HG03108 (cell line): ENCODE data around the gene ANKLE2.

Source experiments
- ATAC-seq: cut with Tn5 transposase; IDR thresholded peaks from one replicate; pipeline ENCODE4 v1.9.1; 2021; ENCODE audit warnings: moderate library complexity; ENCODE audit not compliant: unreplicated experiment

ANKLE2 gene

DNA sequence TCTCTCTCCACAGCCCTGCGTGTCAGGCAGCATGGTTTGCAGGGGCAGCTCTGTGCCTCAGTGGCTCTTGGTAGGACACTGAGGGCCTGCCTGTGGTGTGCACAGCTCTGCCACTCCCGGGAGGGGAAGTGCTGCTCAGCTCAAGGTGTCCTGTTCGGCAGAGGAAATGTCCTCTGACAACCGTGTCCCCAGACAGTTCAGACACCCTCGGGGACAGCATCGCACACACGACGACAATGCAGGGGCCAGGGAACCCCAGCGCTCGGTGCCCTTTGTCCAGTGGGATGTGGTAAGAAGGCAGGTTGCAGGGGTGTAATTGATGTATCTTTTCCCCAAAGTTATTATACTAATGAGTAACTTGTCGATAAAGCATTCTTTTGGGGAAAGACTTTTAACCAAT, 14.2 kb downstream of the ANKLE2 start:
- ATAC-seq = no peak

GRCh38 chr12:132746613-132747012, 15.0 kb downstream of the ANKLE2 start:
- ATAC-seq = no peak

DNA sequence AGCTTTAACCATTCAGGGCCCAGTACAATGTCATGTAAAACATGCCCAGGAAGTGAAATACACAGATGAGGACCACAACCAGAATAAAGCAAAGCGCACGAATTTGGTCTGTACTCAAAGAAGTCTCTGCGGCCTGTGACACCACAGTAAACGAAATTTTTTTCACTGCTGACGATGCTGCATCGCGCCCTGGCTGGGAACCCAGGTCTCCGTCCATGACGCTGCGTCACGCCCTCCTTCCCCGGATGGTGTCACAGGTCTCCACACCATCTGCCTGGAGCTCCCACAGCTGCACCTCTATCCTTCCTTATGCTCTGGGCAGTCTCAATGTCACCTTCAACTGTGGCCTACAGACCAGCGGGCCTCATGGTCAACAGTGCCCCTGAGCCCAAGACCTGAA, 17.8 kb downstream of the ANKLE2 start:
- ATAC-seq = no peak

DNA sequence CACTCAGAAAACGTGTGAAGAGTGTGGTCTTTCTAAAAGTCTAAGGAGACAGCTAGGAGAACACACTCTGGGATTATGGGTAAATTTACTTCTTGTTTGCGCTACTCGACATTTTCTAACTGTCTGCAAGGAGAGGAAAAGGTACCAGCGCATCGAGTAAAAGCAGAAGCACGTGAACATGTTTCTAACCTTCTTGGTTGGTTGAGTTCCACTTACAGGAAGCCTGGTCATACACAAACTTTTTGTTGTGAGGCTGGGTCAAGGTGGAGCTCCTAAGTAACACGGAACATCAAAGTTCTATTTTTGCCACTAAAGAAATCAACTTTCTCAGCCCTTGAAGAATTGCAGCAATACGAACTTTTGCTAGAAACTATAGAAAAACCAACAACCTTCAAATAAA, 20.0 kb downstream of the ANKLE2 start:
- no peak for ATAC-seq

DNA sequence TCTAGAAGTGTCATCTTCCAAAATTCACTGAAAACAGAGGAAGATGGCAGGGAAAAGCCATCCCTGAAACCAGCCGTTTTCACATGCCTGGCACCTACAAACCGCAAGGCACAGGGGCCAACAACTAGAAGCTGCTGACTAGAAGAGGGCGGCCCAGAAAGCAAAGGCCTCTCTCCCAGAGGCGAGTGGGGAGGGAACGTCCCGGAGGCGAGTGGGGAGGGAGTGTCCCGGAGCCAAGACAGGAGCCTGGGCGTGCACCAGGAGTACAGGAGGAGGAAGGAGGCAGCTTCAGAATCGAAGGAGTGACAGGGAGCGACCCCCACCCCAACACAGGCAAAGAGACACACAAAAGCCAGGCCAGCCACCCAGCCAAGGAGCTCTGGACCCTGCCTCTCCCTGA, 21.0 kb downstream of the ANKLE2 start:
- no peak for ATAC-seq

DNA sequence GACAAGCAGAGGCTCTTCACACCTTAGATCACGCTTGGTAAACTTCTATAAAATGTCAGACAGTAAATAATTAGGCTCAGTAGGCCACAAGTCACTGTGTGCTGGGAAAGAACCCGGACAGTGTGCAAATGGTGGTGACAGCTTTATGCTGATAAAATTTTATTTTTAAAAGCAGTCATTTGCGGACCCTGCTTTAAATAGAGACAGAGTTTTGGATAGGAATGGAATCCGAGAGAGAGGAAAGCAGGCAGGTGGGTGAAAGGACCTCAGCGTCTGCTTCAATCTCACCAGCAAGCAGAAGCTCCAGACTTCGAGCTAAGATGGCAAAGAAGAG, 21.4 kb downstream of the ANKLE2 start:
- no peak for ATAC-seq

- ATAC-seq = no peak
Measured at GRCh38 chr12:132739600-132740312, 21.9 kb downstream of the ANKLE2 start.

- ATAC-seq = no peak
Measured at GRCh38 chr12:132736913-132737312, 24.7 kb downstream of the ANKLE2 start.

DNA sequence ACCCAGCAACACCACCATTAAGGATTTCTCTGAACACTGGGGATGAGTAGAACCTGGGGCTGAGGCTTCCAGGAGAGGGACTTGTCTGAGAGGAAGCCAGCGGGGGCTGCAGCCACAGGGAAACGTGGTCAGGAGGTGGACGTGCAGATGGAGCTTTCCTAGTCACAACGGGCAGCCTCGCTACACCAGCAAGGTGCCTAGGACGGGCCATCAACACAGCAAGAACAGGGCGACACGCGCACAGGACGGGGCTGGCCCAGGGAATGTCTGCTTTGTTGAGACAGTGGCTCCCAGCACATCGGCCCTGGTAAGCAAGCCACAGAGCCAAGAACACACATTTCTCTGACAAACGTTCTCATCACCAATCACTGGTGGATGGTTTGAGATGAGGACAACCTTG, 25.3 kb downstream of the ANKLE2 start:
- no peak for ATAC-seq

- ATAC-seq = no peak
Measured at GRCh38 chr12:132735496-132735895, 26.1 kb downstream of the ANKLE2 start.

- ATAC-seq = no peak
Measured at GRCh38 chr12:132734206-132734605, 27.4 kb downstream of the ANKLE2 start.

DNA sequence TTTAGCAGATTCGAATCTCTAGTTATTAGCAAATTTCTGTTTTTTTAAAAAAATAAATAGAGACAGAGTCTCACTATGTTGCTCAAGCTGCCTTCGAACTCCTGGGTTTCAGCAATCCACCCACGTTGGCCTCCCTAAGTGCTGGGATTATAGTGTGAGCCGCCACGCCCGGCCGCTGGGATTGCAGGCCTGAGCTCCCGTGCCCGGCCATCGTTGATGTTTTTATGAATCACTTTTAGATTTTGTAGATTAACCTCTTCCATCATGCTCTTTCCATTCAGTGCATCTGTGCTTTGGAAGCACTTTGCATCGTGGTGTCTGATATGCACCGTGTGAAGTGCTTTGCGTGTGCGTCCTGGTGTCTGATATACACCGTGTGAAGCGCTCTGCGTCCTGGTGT, 30.1 kb downstream of the ANKLE2 start:
- no peak for ATAC-seq

DNA sequence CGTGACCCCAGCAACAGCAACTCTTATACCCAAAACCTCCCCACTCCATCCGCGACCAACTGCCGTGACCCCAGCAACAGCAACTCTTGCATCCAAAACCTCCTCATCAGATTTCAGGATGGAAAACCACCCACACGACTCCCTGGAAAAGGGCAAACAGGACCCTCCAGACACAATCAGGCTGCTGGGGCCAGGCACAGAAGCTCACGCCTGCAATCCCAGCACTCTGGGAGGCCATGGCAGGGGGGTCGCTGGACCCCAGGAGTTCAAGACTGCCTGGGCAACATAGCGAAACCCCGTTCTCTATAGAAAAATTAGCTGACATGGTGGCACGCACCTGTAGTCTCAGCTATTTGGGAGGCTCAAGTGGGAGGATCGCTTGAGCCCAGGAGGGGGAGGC, 31.3 kb downstream of the ANKLE2 start:
- no peak for ATAC-seq

DNA sequence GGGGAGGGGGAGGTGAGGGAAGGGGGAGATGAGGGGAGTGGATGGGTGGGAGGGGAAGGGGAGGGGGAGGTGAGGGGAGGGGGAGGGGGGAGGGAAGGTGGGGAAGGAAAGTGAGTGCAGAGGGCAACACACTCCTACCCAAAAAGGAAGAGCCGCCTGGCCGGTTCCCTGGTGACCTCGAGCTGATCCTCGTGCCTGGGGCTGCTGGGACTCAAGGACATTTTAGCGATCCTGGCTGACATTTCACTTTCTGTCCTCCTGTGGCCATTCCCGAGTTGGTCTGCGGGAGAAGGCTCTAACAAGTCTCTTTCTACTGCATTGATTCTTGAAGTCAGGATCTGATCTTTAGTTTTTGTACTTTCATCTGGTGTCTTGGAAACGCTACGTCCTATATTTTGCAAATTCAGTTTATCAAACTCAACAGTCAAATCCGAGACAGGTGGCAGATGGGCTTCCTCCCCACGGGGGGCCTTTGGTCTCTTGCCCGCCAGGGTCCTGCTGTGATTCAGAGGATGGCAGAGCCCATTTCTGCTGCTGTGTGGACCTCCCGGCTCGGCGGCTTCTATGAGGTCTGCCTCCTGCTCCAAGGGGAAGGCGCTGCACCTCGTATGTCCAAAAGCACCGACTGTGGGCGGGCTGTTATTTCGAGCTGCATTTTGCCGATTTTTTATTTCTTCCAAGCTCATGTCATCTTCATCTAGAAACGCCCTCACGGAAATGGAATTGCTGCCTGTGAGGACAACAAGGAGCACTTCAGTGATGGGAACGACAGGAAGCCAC, 31.9 kb downstream of the ANKLE2 start:
- no peak for ATAC-seq

- no peak for ATAC-seq
Measured at GRCh38 chr12:132728502-132728901, 33.1 kb downstream of the ANKLE2 start.

- no peak for ATAC-seq
Measured at GRCh38 chr12:132727091-132727794, 34.4 kb downstream of the ANKLE2 start.

- no peak for ATAC-seq
Measured at GRCh38 chr12:132726386-132726785, 35.2 kb downstream of the ANKLE2 start.

DNA sequence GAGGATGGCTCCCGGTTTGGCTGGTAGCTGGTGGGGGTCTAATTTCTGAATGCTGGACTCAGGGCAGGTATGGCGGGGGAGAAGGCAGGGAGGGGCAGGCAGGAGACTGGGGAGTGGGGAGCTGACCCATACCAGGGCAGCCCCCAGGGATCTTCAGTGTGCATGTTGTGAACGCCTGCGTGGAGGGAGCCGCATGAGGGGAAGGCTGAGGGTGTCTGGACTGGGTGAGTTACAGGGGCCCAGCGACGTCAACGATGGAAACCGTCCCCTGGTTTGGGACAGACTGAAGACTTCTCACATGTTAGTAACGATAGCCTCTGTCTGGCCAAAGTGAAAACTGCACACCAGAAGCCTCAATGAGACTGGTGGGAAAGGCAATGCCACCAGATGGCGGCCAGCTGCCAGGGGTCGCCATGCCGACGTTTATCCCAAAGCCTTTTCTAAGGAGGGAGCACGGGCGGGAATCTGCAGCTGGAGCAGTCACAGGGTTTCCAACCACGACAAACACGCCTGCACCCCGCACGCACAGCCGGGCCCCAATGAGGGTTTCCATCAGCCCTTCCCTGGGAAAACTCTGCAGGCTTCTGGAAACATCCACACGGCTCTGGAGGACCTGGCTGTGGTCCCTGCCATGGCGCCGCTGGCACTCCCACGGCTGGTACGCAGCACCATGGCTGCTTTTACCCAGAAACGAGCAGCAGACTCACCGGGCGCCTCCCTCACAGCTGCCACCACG, 37.0 kb downstream of the ANKLE2 start:
- ATAC-seq = no peak

DNA sequence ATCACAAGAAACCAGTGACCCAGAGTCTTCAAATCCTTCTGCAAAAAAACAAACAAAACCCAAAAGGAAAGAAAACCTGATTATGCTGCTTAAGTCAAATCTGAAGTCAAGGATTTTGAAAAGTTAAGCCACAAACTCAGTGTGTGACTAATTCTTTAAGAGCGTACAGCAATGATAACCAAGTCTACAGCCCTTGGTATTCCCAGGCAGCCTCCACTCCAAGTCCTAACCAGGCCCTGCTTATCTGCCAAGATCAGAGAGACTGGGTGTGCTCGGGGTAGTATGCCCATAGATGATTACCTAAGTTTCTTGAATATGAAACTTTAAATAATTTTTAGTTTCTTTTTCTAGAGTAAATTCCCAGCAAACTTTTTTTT, 37.9 kb downstream of the ANKLE2 start:
- ATAC-seq = no peak

- no peak for ATAC-seq
Measured at GRCh38 chr12:132723015-132723763, 38.4 kb downstream of the ANKLE2 start.
